CD4-positive, alpha-beta T cell treated with Interleukin-6 at 100 ng/mL for 8 hours (primary cell): ENCODE measurements around the gene RTL10.

ENCODE experiments used
- DNase-seq: peaks from one replicate; pipeline ENCODE4 v3.0.0-alpha.2; 2020; ENCODE audit warnings: mixed read lengths, low spot score

RTL10 gene

DNA sequence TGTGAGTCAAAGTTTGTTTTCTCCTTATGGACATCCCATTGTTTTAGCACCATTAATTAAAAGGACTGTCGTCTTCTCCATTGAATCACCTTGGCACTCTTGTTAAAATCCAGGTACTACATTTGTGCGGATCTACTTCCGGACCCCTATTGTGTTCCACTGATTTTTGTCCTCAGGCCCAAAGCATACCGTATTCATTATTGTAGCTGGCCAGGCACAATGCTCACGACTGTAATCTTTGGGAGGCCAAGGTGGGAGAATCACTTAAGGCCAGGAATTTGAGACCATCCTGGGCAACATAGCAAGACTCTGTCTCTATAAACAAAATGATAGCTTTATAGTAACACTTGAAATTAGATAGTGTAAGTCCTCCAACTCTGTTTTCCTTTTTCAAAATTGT lies 8.9 kb upstream of the RTL10 start:
- no peak for DNase-seq

- no peak for DNase-seq
These were observed 8.1 kb upstream of the RTL10 start for GRCh38 chr22:19862619-19863246.

DNA sequence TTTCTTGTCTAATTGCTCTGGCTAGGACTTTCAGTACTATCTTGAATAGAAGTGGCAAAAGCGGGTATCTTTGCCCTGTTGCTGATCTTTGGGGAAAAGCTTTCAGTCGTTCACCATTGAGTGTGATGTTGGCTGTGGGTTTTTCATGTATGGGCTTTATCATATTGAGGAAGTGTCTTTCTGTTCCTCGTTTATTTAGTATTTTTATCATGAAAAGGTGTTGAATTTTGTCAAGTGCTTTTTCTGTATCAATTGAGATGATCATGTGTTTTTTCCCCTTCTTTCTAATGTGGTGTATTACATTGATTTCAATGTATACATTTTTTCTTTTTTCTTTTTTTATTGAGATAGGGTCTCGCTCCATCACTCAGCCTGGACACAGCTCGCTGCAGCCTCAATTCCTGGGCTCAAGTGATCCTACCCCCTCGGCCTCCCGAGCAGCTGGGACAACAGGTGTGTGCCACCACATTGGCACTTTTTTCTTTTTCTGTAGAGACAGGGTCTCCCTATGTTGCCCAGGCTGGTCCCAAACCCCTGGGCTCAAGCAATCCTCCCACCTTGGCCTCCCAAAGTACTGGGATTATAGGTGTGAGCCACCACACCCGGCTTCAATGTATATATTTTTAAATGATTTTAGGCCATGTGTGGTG lies 5.3 kb upstream of the RTL10 start:
- DNase-seq = no peak

DNA sequence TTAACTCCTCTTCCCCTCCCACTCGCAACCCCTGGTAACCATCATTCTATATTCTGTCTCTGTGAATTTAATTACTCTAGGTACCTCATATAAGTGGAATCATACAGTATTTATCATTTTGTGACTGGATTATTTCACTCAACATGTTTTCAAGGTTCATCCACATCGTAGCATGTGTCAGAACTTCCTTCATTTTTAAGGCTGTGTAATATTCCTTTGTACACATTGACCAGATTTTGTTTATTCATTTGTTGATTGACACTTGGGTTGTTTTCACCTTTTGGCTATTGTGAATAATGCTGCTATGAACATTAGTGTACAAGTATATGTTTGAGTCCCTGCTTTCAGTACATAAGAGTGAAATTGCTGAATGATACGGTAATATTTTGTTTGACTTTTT lies 2.7 kb upstream of the RTL10 start:
- DNase-seq = no peak

DNA sequence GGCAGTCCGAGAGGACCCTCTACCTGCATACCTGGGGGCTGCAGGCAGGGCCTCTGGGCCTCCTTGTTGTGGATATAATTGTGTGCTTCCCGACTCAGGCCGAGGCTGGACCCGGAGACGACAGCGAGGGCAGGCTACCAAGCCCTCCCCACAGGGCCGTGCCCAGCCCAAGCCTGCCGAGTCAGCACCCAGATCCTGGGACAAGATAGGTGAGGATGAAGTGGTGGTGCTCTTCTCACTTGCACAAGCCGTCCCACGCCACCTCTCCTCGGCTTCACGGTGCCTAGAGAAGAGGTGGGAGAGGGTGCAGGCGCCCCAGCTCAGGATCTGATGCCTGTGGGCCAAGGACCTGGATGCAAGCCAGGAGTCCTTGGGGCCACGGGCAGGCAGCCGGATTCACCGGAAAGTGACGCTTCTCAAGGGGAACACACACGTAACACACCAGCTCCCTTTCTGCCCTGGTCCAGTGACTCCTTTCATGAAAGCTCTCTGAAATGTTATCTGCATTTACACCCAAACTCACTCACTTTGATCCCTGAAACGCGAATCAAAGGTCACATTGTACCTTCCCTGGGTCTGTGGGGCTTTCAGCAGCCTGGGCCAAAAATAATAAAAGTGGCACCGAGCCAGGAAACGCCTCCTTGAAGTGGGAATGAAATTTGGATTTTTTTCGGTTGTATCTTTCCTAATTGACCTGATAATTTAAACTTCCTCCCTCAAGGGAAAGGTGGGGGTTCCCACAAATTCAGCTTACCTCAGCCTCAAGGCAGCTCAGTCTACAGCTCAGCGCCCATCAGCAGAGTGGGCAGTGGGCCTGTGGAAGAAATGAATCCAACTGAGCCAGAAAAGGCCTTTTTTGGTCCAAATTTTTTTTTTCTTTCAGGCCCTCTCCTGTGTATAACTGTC lies 1.1 kb upstream of the RTL10 start:
- DNase-seq = peak; percentile 49

DNA sequence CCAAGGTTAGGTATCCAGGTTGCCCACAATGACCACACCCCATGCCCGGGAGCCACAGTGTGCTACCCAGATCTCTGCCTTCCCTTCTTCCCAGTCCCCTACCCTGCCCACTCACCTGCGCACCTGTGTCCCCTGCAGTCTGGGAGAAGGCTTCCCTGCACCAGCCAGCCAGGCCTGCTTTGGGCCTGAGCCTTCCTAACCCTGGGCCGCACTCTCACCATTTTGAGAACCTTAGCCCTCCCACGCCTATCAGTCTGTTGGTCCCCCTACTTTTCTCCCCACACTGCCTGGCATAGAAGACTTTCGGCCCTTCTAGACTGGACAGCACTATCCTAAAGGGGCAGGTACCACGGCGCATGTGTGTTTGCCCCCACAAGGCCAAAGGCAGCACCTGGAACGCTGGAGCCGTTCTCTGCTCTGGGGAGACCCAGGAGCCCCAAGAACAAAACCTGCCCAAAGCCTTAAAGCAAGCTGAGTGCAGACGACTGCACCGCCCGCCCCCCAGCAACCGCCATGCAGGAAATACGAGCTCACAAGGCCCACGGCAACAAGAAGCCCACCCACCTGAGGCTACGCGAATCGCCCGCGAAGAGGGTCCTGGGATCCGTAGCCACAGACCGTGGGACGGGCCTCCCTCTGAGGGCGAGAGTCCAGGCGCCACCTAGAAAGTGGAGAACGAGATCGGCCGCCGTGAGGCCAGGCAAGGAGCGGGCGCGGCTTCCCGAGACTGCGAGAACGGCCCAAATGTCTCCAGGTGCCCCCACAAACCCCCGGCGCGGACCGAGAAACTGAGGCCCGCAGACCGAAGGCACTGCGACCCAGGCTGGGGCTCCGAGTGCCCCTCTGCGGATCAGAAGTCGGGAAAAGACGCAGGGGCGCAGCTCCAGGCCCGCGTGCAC lies 546 bp downstream of the RTL10 start:
- DNase-seq = no peak

DNA sequence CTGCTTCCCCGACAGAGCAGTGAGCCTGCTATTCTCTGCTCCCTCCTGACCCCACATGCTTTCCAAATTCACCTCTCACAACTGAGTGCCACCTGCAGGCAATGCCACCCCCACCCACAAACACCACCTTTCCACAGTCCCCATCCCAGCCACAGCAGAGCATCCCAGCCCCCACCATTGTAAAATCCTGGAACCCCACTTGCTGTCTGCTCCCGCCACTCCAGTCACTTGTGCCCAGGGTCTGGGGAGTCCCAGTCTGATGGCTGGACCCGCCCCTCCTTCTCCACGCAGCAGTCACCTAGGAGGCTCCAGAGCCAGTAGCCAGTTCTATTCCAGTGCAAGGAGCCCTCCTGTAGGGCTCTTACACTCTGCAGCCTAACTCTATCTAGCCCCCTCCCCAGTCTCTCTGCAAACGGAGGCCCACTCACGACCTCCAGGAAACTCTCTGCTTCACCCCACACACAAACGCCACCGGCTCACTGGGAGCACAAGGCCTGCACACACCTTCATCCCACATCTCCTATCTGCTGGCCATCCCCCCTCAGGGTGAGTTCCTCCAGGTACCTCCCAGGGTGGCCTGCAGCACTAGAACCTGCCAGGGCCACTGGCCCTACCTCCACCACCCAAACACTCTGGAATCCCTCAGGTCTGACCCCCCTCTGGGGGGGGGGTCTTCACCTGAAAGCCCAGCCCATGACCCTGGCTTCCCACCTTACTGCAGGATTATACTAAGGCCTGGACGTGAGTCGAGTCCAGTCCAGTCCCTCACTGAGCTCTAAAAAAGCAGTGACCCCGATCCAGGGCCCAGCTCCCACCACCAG lies 1.4 kb downstream of the RTL10 start:
- no peak for DNase-seq

- DNase-seq = no peak
These were observed 2.4 kb downstream of the RTL10 start for GRCh38 chr22:19852177-19852781.

DNA sequence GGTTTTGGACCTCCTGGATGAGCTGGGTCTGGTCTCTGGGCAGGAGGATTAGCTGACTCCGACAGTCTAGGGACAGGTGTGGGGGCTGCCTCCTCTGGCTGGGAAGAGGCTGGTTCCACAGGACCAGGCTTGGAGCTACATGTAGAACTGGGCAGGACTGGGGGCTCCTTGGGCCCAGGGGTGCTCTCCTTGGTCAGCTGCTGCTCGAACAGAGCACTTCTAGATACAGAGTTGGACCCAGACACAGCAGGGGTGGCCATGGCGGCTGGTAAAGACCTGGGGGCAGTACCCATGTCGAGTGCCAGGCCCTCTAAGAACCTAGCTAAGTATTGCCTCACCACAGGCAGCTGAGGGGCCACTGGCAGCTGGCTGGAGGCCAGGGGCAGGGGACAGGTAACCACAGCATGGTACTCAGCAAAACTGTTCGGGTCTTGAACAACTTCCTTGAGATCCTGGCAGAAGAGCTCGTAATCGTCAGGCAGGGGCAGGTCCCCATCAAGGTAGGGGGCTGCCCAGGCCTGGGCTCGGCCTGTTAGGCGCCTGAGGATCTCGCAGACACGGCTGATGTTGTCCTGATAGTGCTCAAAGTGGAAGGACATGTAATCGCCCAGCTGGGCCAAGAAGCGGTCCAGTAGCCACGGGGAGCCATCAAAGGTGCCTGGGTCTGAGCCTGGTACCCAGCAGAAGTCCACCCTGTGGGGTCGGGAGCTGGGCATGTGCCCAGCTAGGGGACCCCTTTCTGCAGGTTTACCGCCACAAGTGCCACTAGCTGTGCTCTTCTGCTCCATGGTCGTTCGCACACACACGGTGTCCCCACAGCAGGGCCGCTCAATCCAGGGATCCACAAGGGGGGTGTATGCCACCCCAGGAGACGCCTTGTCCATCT lies 3.1 kb downstream of the RTL10 start:
- no peak for DNase-seq

DNA sequence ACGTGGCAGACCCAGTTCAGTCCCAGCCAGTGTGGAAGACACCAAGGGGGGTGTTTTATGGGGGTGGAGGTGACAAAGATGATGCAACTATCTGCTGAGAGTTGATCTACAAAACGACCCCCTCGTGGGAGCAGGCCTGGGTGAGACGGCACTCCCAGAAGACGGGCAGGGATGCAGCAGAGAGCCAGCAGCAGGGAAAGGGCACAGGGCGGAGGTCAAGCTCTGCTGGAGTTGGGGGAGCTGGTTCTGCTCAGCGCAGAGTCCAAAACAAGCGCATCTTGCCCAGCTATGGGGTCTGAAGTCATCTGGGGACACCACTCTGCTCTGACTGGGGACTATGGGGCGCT lies 3.9 kb downstream of the RTL10 start:
- DNase-seq = no peak

GRCh38 chr22:19849835-19850762 lies 4.6 kb downstream of the RTL10 start:
- no peak for DNase-seq

- no peak for DNase-seq
These were observed 6.1 kb downstream of the RTL10 start for GRCh38 chr22:19848298-19849224.

DNA sequence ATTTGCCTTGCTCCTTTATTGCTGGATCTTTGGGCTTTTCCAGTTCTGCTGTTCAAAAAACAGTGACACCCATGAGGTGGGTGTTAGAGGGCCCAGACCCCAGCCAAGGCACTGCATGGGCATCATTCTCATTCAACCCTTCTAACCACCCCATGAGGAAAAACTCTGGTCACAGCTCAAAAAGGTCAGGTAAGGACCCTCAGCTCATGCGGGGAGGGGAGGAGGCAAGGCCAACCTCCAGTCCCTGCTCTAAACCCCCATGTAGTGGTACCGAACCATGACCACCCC lies 7.4 kb downstream of the RTL10 start:
- DNase-seq = no peak

DNA sequence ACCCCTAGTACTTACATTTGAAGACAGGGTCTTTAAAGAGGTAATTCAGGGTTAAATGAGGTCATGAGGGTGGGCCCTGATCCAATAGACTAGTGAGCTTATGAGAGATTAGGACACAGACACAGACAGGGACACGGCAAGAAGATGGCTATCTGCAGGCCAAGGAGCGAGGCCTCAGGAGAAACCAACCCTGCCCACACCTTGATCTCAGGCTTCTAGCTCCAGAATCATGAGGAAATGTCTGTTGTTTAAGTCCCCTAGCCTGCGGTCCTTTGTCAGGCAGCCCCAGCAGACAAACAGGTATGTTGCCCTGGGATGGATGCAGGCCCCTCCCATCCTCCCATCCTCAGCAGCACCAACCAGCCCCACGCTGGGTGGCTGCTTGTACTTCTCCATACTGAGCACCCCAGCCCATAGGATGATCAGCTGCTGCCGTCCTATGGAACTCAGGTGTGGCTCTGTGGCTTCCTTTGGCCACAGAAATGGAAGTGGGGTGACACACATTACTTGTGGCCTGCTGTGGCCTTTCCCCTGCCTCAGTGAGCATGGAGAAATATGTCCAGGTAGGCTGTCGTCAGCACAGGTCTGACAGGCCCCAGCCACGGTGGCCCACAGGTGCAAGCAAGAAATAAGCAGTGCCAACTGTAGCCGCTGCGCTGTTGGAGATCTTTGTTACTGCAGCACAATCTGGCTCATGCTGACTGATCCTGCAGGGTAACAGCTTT lies 7.9 kb downstream of the RTL10 start:
- DNase-seq = no peak

GRCh38 chr22:19845054-19845722 lies 9.5 kb downstream of the RTL10 start:
- DNase-seq = no peak

DNA sequence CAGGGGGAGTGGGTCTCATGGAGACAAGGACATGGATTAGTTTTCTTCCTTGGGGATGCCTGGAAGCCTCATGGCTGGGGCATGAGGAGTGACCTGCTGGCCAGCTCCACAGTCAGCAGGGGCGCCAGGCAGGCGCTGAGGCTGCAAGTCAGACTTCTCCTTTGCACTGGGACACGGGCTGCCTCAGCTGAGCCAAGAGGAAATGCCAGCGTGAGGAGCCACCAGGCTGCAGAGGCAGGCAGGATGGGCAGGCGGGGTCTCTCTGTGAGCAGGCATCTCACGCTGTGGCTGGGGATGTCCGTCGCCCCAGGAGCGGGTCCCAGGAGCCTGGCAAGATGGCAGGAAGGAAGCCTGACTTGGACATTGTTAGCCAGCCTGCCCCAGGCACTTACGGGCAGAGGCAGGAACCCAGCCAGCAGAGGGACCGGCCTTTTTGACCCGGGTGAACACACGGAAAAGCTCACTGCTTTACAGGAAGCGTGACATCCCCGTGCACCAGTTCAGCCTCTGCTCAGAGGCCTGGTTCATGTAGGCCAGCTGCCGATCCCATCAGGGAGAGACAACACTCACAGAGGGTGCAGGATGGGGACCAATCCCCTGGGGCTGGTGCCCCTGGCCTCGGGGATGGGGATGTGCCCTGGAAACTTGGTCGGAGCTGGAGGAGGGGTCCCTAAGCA lies 10.2 kb downstream of the RTL10 start:
- peak; percentile 31 for DNase-seq
